Amniotic stem cell (primary cell): ENCODE measurements around the gene POLR2J3.
"Not testable (repeated sequence)": the region's sequence is repeated elsewhere in the genome, so short reads cannot be mapped to it uniquely, and the experiment has no call there.

Experiments
- DNase-seq: peaks from one replicate; lab custom pipeline; 2025; lab: John Stamatoyannopoulos, UW

The POLR2J3 gene

GRCh38 chr7:102583495-102583894 lies 11.1 kb upstream of the POLR2J3 start:
- DNase-seq = not testable (repeated sequence)

- not testable (repeated sequence) for DNase-seq
Measured at GRCh38 chr7:102581722-102582121, 9.3 kb upstream of the POLR2J3 start.

- not testable (repeated sequence) for DNase-seq
Measured at GRCh38 chr7:102578486-102578885, 6.1 kb upstream of the POLR2J3 start.

- DNase-seq = not testable (repeated sequence)
Measured at GRCh38 chr7:102577315-102578240, 5.2 kb upstream of the POLR2J3 start.

GRCh38 chr7:102576363-102576762 lies 4.0 kb upstream of the POLR2J3 start:
- not testable (repeated sequence) for DNase-seq

GRCh38 chr7:102574607-102575006 lies 2.2 kb upstream of the POLR2J3 start:
- DNase-seq = not testable (repeated sequence)

GRCh38 chr7:102568620-102569019 lies 3.8 kb downstream of the POLR2J3 start:
- not testable (repeated sequence) for DNase-seq

- not testable (repeated sequence) for DNase-seq
Measured at GRCh38 chr7:102550808-102551422, 21.5 kb downstream of the POLR2J3 start, which contains the start of gene SPDYE2. TSS of gene SPDYE2 (plus strand) at chr7:102551226. CDS start at chr7:102553256, 2,030 bp downstream.

GRCh38 chr7:102546353-102546752 lies 26.0 kb downstream of the POLR2J3 start:
- not testable (repeated sequence) for DNase-seq

- not testable (repeated sequence) for DNase-seq
Measured at GRCh38 chr7:102545288-102545687, 27.1 kb downstream of the POLR2J3 start.

- not testable (repeated sequence) for DNase-seq
Measured at GRCh38 chr7:102544372-102544771, 28.0 kb downstream of the POLR2J3 start.

GRCh38 chr7:102543596-102543995 lies 28.8 kb downstream of the POLR2J3 start, which contains the start of gene UPK3BL2:
TSS of gene UPK3BL2 (minus strand) at chr7:102543696. CDS start at chr7:102543636, 60 bp downstream.
- not testable (repeated sequence) for DNase-seq

- DNase-seq = not testable (repeated sequence)
Measured at GRCh38 chr7:102542771-102543170, 29.6 kb downstream of the POLR2J3 start.

GRCh38 chr7:102542083-102542482 lies 30.3 kb downstream of the POLR2J3 start:
- DNase-seq = not testable (repeated sequence)

GRCh38 chr7:102540604-102541003 lies 31.8 kb downstream of the POLR2J3 start:
- DNase-seq = not testable (repeated sequence)

GRCh38 chr7:102535062-102535615 lies 37.2 kb downstream of the POLR2J3 start:
- DNase-seq = not testable (repeated sequence)

GRCh38 chr7:102532127-102532526 lies 40.3 kb downstream of the POLR2J3 start:
- DNase-seq = not testable (repeated sequence)

- DNase-seq = not testable (repeated sequence)
Measured at GRCh38 chr7:102531583-102531982, 40.8 kb downstream of the POLR2J3 start.

- not testable (repeated sequence) for DNase-seq
Measured at GRCh38 chr7:102527822-102528793, 44.3 kb downstream of the POLR2J3 start.

GRCh38 chr7:102527182-102527581 lies 45.2 kb downstream of the POLR2J3 start:
- DNase-seq = not testable (repeated sequence)

- not testable (repeated sequence) for DNase-seq
Measured at GRCh38 chr7:102524803-102525202, 47.6 kb downstream of the POLR2J3 start.
